ENCODE data around the gene MPDU1.
A peak's percentile ranks its signal among the peaks of the same experiment; 100 is the strongest.
"Not testable (repeated sequence)": the region's sequence is repeated elsewhere in the genome, so short reads cannot be mapped to it uniquely, and the experiment has no call there.

MPDU1 gene

GRCh38 chr17:7611635-7612293 is 28.1 kb downstream of the MPDU1 start:
- Histone ChIP-seq H3K27ac (peak overlapping the region; percentile 31; the same call in 1 of the 2 replicates), H3K4me3 (peak overlapping the region; percentile 64), H3K9me3 (ENCODE audit: low read depth, low read length) (no peaks in the 10 kb centered on the region), H3K36me3 (ENCODE audit: insufficient read depth, low read length) (peaks cover 25% of the 10 kb centered on the region), H3K9ac (ENCODE audit: insufficient read length) (peak overlapping the region; percentile 57)
- DNase-seq (ENCODE audit: low read depth, low spot score), result no peak
- TF ChIP-seq FOXP2 (optimal IDR thresholded peaks at IDR 0.05; ENCODE audit: control extremely low read depth, extremely low read length, insufficient read depth) (no peak), POLR2AphosphoS5 (IDR thresholded peaks at IDR 0.05; ENCODE audit: borderline replicate concordance, low read depth, low read length) (no peak), EZH2 (IDR thresholded peaks at IDR 0.05) (no peak)

- H3K4me3 ChIP-seq, result peak overlapping the region; percentile 64
- H3K27ac ChIP-seq, result peak overlapping the region; percentile 10; the same call in 1 of the 2 replicates
- H3K9me3 ChIP-seq (ENCODE audit: low read depth, low read length), result no peaks in the 10 kb centered on the region
- H3K9ac ChIP-seq (ENCODE audit: insufficient read length), result peak overlapping the region; percentile 57
- TF ChIP-seq POLR2AphosphoS5 (IDR thresholded peaks at IDR 0.05; ENCODE audit: borderline replicate concordance, low read depth, low read length) (no peak), EZH2 (IDR thresholded peaks at IDR 0.05) (no peak), FOXP2 (optimal IDR thresholded peaks at IDR 0.05; ENCODE audit: control extremely low read depth, extremely low read length, insufficient read depth) (no peak)
- DNase-seq (ENCODE audit: low read depth, low spot score), result no peak
- H3K36me3 ChIP-seq (ENCODE audit: insufficient read depth, low read length), result peaks cover 24% of the 10 kb centered on the region
Measured at GRCh38 chr17:7612294-7612640, 28.6 kb downstream of the MPDU1 start.

- DNase-seq (ENCODE audit: low read depth, low spot score), result no peak
- Histone ChIP-seq H3K9ac (ENCODE audit: insufficient read length) (peak overlapping the region; percentile 94), H3K27ac (peak overlapping the region; percentile 57), H3K4me3 (peak overlapping the region; percentile 97), H3K36me3 (ENCODE audit: insufficient read depth, low read length) (peaks cover 24% of the 10 kb centered on the region), H3K9me3 (ENCODE audit: low read depth, low read length) (no peaks in the 10 kb centered on the region)
- TF ChIP-seq POLR2AphosphoS5 (IDR thresholded peaks at IDR 0.05; ENCODE audit: borderline replicate concordance, low read depth, low read length) (no peak), FOXP2 (optimal IDR thresholded peaks at IDR 0.05; ENCODE audit: control extremely low read depth, extremely low read length, insufficient read depth) (no peak), EZH2 (IDR thresholded peaks at IDR 0.05) (no peak)
Measured at GRCh38 chr17:7613769-7614424, 30.2 kb downstream of the MPDU1 start.

- Histone ChIP-seq H3K4me3 (peak within 1 kb of the TSS; percentile 97), H3K9ac (ENCODE audit: insufficient read length) (peak within 1 kb of the TSS; percentile 94), H3K9me3 (ENCODE audit: low read depth, low read length) (no peaks in the 10 kb centered on the region), H3K27ac (peak within 1 kb of the TSS; percentile 91), H3K36me3 (ENCODE audit: insufficient read depth, low read length) (peaks cover 24% of the 10 kb centered on the region)
- peak; percentile 96 for DNase-seq (ENCODE audit: low read depth, low spot score)
- TF ChIP-seq POLR2AphosphoS5 (IDR thresholded peaks at IDR 0.05; ENCODE audit: borderline replicate concordance, low read depth, low read length), result no peak
- TF ChIP-seq FOXP2 (optimal IDR thresholded peaks at IDR 0.05; ENCODE audit: control extremely low read depth, extremely low read length, insufficient read depth), result no peak
- no peak for TF ChIP-seq EZH2 (IDR thresholded peaks at IDR 0.05)
Measured at GRCh38 chr17:7614425-7615264, 31.0 kb downstream of the MPDU1 start, which contains the start of gene FXR2. Gene FXR2 (minus strand): TSS chr17:7614897. CDS start chr17:7614532, 365 bp downstream.

GRCh38 chr17:7615265-7615747 is 31.7 kb downstream of the MPDU1 start:
- Histone ChIP-seq H3K36me3 (ENCODE audit: insufficient read depth, low read length) (peaks cover 20% of the 10 kb centered on the region), H3K4me3 (peak overlapping the region; percentile 79), H3K9ac (ENCODE audit: insufficient read length) (peak overlapping the region; percentile 65), H3K9me3 (ENCODE audit: low read depth, low read length) (no peaks in the 10 kb centered on the region), H3K27ac (peak overlapping the region; percentile 91)
- no peak for TF ChIP-seq FOXP2 (optimal IDR thresholded peaks at IDR 0.05; ENCODE audit: control extremely low read depth, extremely low read length, insufficient read depth)
- peak; percentile 48; the same call in 1 of the 2 replicates for TF ChIP-seq POLR2AphosphoS5 (IDR thresholded peaks at IDR 0.05; ENCODE audit: borderline replicate concordance, low read depth, low read length)
- no peak for DNase-seq (ENCODE audit: low read depth, low spot score)

- Histone ChIP-seq H3K4me3 (no peak overlapping the region), H3K9me3 (ENCODE audit: low read depth, low read length) (no peaks in the 10 kb centered on the region), H3K9ac (ENCODE audit: insufficient read length) (no peak overlapping the region), H3K36me3 (ENCODE audit: insufficient read depth, low read length) (no peaks in the 10 kb centered on the region), H3K27ac (no peak overlapping the region)
- no peak for DNase-seq (ENCODE audit: low read depth, low spot score)
- TF ChIP-seq POLR2AphosphoS5 (IDR thresholded peaks at IDR 0.05; ENCODE audit: borderline replicate concordance, low read depth, low read length) (no peak), EZH2 (IDR thresholded peaks at IDR 0.05) (no peak), FOXP2 (optimal IDR thresholded peaks at IDR 0.05; ENCODE audit: control extremely low read depth, extremely low read length, insufficient read depth) (no peak)
Measured at GRCh38 chr17:7618608-7619007, 35.0 kb downstream of the MPDU1 start.

GRCh38 chr17:7620835-7621234 is 37.2 kb downstream of the MPDU1 start:
- Histone ChIP-seq H3K9ac (ENCODE audit: insufficient read length) (no peak overlapping the region), H3K9me3 (ENCODE audit: low read depth, low read length) (no peaks in the 10 kb centered on the region), H3K4me3 (no peak overlapping the region), H3K27ac (no peak overlapping the region), H3K36me3 (ENCODE audit: insufficient read depth, low read length) (no peaks in the 10 kb centered on the region)
- TF ChIP-seq EZH2 (IDR thresholded peaks at IDR 0.05) (no peak), POLR2AphosphoS5 (IDR thresholded peaks at IDR 0.05; ENCODE audit: borderline replicate concordance, low read depth, low read length) (no peak), FOXP2 (optimal IDR thresholded peaks at IDR 0.05; ENCODE audit: control extremely low read depth, extremely low read length, insufficient read depth) (no peak)
- DNase-seq (ENCODE audit: low read depth, low spot score), result no peak

GRCh38 chr17:7623661-7624060 is 40.0 kb downstream of the MPDU1 start:
- DNase-seq (ENCODE audit: low read depth, low spot score), result no peak
- Histone ChIP-seq H3K36me3 (ENCODE audit: insufficient read depth, low read length) (no peaks in the 10 kb centered on the region; the same call in 1 of the 2 replicates), H3K4me3 (no peak overlapping the region), H3K27ac (no peak overlapping the region), H3K9me3 (ENCODE audit: low read depth, low read length) (no peaks in the 10 kb centered on the region), H3K9ac (ENCODE audit: insufficient read length) (no peak overlapping the region)
- TF ChIP-seq POLR2AphosphoS5 (IDR thresholded peaks at IDR 0.05; ENCODE audit: borderline replicate concordance, low read depth, low read length) (no peak), FOXP2 (optimal IDR thresholded peaks at IDR 0.05; ENCODE audit: control extremely low read depth, extremely low read length, insufficient read depth) (no peak), EZH2 (IDR thresholded peaks at IDR 0.05) (no peak)

- not testable (repeated sequence) for H3K9ac ChIP-seq (ENCODE audit: insufficient read length); H3K4me3 ChIP-seq; H3K36me3 ChIP-seq (ENCODE audit: insufficient read depth, low read length); H3K27ac ChIP-seq; H3K9me3 ChIP-seq (ENCODE audit: low read depth, low read length); DNase-seq (ENCODE audit: low read depth, low spot score)
Measured at GRCh38 chr17:7625749-7626148, 42.1 kb downstream of the MPDU1 start.
